SKM-1 treated with dmso at 0.1 percent for 144 hours (cell line): ENCODE results near the gene RP2.

Source experiments
- DNase-seq: peaks from one replicate; lab custom pipeline; 2025; ENCODE audit not compliant: unreplicated experiment; lab: John Stamatoyannopoulos, UW

Gene RP2

DNA sequence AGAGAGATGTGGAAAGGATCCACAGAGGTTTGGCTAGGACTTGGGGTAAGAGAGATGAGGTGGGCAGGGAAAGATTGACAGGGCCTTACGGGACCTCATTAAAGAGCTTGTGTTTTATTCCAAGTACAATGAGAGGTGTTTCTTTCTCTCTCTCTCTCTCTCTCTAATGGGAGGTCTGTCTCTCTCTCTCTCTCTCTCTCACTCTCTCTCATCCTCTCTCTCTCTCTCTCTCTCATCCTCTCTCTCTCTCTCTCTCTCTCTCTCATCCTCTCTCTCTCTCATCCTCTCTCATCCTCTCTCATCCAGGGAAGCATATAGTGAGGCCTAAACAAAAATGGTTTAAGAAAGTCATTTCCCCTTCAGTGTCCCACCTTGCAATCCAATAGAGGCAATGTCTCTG, 80.8 kb downstream of the RP2 start:
- DNase-seq: no peak

- DNase-seq: no peak
Observed at GRCh38 chrX:46918434-46918833, 81.6 kb downstream of the RP2 start.

DNA sequence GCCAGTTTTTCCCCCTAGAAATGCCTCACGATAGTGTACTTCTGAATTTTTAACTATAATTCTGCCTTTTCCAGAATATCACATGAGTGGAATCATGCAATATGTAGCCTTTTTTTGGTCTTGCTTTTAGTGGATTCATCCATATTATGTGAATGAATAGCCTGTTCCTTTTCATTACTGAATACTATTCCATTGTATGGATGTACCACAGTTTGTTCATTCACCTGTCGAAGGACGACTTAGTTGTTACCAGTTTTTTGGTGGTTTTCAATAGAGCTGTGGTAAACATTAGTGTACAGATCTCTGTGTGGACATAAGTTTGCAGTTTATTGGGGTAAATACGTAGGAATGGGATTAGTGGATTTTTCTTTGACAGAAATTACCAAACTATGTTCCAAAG, 83.4 kb downstream of the RP2 start:
- no peak for DNase-seq

- no peak for DNase-seq
Observed at GRCh38 chrX:46922611-46923010, 85.8 kb downstream of the RP2 start.

DNA sequence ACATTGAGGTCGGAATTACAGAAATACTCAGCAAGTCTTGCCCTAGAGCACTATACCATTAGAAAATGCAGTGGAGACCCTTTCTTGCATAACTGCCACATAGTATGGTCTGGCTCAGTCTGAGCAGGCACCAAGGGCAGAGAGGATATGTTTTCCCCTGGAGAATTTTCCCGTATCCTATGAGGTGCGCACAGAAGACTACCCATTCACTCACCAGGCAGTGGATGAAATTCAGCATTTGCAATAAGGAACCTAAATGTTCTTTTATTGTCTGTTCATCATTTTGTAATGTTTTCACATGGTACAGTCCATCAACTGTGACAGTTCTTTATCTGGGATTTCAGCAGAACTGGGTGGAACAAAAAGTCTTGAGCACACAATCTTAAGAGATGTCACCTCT, 90.9 kb downstream of the RP2 start:
- no peak for DNase-seq

DNA sequence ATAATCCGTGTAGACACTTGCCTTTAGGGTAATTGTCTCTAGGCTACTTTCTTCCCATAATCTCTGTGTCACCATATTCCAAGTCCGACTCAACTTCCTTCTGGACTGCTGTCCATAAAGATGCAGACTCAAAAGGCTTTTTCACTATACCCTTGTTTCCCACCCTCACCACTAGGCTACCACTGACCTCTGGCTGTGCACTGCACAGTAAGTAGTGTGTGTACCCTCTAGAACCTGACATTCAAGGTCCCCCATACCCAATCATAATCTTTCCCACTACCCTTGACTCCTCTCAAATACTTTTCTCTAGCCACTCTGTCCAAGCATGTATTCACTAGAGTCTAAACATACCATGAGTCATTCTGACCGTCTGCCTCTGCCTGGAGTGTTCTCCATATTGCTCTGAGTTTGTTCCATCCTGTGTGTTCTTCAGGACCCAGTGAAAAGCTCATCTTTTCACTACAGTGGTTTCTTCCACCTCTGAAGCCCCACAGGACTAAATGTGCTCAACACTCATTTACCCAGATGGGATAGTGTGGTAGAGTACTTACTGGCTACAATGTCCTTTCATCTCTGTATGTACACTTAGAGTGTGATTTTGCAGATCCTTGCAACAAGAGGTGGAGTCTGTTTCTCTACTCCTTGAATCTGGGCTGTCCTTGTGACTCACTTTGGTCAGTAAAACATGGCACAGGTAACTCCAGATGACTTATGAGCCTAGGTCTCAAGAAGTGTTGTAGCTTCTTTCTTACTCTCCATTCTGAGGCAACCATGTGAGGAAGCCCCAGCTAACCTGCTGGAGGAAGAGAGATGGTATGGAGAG, 92.8 kb downstream of the RP2 start:
- DNase-seq: no peak
